Stimulated activated naive B cell treated with anti-CD40 and anti-IgM and Interleukin-4, amounts not matched to agents 10 μg/mL and 1 μg/mL and 100 μg/mL, for 72 hours (primary cell): Measurements from ENCODE around the gene GPR37L1.
A peak's percentile ranks its signal among the peaks of the same experiment; 100 is the strongest.
"Not testable (repeated sequence)": the region's sequence is repeated elsewhere in the genome, so short reads cannot be mapped to it uniquely, and the experiment has no call there.

Experiments used
- ATAC-seq, 2 donors: fragments of 150-1000 bp; cut with Tn5 transposase; replicated peaks; 2 replicates each; pipeline ENCODE4 v1.10.0; 2021; ENCODE audit warnings: moderate library complexity in 1 of 2
- DNase-seq: peaks from one replicate; pipeline ENCODE4 v3.0.0; 2021
- H3K27ac Mint-ChIP-seq: one replicate; pipeline ENCODE4 v1.8.0; 2022; ENCODE audit warnings: mild to moderate bottlenecking, mixed read lengths
- H3K27me3 Mint-ChIP-seq, 2 donors: one replicate each; pipeline ENCODE4 v1.8.0; 2022; ENCODE audit warnings: mixed read lengths in 2 of 2
- H3K36me3 Mint-ChIP-seq, 2 donors: one replicate each; pipeline ENCODE4 v1.8.0; 2022; ENCODE audit warnings: mixed read lengths in 2 of 2, mild to moderate bottlenecking in 1 of 2
- H3K4me1 Mint-ChIP-seq, 2 donors: one replicate each; pipeline ENCODE4 v1.8.0; 2022; ENCODE audit warnings: mixed read lengths in 2 of 2, mild to moderate bottlenecking in 1 of 2
- H3K4me3 Mint-ChIP-seq, 2 donors: one replicate each; pipeline ENCODE4 v1.8.0; 2022; ENCODE audit warnings: mild to moderate bottlenecking in 2 of 2, mixed read lengths in 2 of 2, moderate library complexity in 1 of 2
- H3K9me3 Mint-ChIP-seq, 2 donors: one replicate each; pipeline ENCODE4 v1.8.0; 2022; ENCODE audit warnings: mixed read lengths in 2 of 2, mild to moderate bottlenecking in 1 of 2

The GPR37L1 gene

DNA sequence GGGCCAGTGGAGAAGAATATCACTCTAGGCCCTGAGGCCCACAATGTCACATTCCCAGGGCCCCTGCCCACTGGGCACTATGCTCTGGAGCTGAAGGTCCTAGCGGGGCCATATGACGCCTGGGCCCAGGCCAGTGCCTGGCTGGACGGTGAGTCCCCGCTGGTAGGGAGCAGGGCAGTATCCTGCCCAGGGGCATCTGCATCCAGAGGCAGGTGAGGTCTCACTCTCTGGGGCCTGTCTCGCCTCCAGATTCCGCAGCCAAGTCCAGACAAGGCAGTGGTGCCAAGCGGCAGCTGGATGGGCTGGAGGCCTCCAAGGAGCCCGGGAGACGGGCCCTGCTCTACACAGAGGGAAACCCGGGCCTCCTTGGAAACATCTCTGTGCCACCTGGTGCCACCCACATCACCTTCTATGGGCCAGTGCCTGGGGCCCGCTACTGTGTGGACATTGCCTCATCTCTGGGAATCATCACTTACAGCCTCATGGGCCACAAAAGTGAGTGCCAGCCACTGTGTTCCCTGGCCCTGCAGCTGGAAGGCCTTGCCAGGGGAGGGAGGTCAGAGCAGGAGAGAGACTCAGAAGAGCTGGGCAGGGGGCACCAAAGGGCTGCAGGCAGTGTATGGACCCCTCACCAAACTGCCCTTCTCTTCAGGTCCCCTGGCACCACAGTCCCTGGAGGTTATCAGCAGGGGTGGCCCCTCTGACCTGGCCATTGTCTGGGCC is 48.7 kb downstream of the GPR37L1 start:
- no peak overlapping the region for H3K4me3 Mint-ChIP-seq
- H3K27me3 Mint-ChIP-seq = peaks cover 10 to 16% of the 10 kb centered on the region in 2 donors
- peaks cover 3 to 10% of the 10 kb centered on the region in 2 donors for H3K4me1 Mint-ChIP-seq
- DNase-seq (no peak), ATAC-seq (peak; percentile 10 to 20)
- no peaks in the 10 kb centered on the region for H3K36me3 Mint-ChIP-seq
- no peaks in the 10 kb centered on the region for H3K9me3 Mint-ChIP-seq
- no peak overlapping the region for H3K27ac Mint-ChIP-seq

DNA sequence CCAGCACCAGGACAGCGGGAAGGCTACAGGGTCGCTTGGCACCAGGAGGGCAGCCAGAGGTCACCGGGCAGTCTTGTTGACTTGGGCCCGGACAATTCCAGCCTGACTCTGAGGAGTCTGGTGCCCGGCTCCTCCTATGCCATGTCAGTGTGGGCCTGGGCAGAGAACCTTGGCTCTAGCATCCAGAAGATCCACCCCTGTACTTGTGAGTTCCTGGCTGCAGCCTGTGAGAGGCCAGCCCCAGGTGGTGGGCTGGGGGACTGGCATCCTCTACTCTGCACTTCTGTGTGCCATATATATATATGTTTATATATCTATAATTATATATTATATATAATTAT is 49.3 kb downstream of the GPR37L1 start:
- Mint-ChIP-seq H3K9me3 (no peaks in the 10 kb centered on the region), H3K27me3 (peaks cover 10 to 19% of the 10 kb centered on the region in 2 donors), H3K4me1 (peaks cover 0 to 4% of the 10 kb centered on the region in 2 donors), H3K27ac (no peak overlapping the region), H3K36me3 (no peaks in the 10 kb centered on the region), H3K4me3 (no peak overlapping the region)
- DNase-seq = no peak
- ATAC-seq = peak; percentile 61 to 62

GRCh38 chr1:202173993-202174392 is 51.3 kb downstream of the GPR37L1 start:
- Mint-ChIP-seq H3K27me3 (peaks cover 5 to 9% of the 10 kb centered on the region in 2 donors), H3K27ac (no peak overlapping the region), H3K9me3 (no peaks in the 10 kb centered on the region), H3K4me3 (no peak overlapping the region), H3K4me1 (peaks cover under 1 to 1% of the 10 kb centered on the region in 2 donors), H3K36me3 (no peaks in the 10 kb centered on the region)
- ATAC-seq (no peak), DNase-seq (no peak)

DNA sequence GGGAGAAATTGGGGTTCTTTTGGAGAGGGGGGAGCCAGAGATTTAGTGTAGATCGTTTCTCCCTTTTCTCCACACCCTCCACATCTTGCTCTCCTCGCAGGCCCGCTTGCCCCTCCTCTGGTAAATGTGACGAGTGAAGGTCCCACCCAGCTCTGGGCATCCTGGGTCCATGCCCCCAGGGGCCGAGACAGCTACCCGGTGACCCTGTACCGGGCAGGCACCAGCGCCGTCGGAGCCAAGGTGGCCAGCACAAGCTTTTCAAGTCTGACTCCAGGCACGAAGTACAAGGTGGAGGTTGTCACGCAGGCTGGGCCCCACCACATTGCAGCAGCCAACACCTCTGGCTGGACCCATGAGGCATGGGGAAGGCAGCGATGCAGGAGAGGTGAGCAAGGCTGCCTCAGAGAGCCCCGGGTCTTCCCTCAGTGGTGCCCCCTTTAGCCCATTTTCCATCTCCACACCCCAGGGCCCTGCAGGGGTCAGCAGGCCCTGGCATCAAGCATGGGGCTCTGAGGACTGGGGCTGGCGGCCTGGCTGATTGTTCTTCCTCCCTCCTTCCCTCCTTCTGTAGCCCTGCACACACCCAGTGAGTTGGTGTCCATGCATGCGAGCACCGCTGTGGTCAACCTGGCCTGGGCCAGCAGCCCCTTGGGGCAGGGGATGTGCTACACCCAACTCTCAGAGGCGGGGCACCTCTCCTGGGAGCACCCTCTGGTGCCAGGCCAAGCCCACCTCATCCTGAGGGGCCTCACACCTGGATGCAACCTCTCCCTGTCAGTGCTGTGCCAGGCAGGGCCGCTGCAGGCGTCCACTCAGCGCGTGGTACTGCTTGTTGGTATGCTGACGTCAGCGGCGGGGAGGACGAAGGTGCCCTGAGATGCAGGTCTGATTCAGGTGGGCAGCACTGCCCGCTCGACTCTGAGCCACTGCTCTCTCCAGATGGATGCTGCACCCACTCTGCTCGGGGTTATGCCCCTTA is 54.5 kb downstream of the GPR37L1 start:
- DNase-seq (no peak), ATAC-seq (no peak)
- Mint-ChIP-seq H3K36me3 (no peaks in the 10 kb centered on the region), H3K9me3 (no peaks in the 10 kb centered on the region), H3K27me3 (peaks cover 8 to 15% of the 10 kb centered on the region in 2 donors), H3K27ac (no peak overlapping the region), H3K4me3 (no peak overlapping the region), H3K4me1 (peaks cover 3 to 16% of the 10 kb centered on the region in 2 donors)

GRCh38 chr1:202179828-202180750 is 57.4 kb downstream of the GPR37L1 start:
- no peaks in the 10 kb centered on the region for H3K9me3 Mint-ChIP-seq
- no peak for DNase-seq
- H3K27me3 Mint-ChIP-seq = peaks cover 30 to 41% of the 10 kb centered on the region in 2 donors
- ATAC-seq = peak; percentile 15 to 80
- peak overlapping the region; percentile 6 to 64 for H3K4me3 Mint-ChIP-seq
- no peak overlapping the region for H3K27ac Mint-ChIP-seq
- H3K4me1 Mint-ChIP-seq = peaks cover 11 to 27% of the 10 kb centered on the region in 2 donors
- H3K36me3 Mint-ChIP-seq = no peaks in the 10 kb centered on the region

DNA sequence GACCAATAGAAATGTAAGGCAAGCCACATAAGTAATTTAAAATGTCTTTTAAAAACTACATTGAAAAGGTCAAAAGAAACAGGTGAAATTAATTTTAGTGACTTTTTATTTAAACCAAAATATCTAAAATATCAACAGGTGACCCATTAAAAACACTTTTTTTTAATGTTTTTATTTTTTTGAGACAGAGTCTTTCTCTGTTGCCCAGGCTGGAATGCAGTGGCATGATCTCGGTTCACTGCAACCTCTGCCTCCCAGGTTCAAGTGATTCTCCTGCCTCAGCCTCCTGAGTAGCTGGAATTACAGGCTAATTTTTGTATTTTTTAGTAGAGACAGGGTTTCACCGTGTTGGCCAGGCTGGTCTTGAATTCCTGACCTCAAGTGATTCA is 58.0 kb downstream of the GPR37L1 start:
- ATAC-seq, H3K4me3 Mint-ChIP-seq, H3K27ac Mint-ChIP-seq, H3K9me3 Mint-ChIP-seq, DNase-seq, H3K36me3 Mint-ChIP-seq: not testable (repeated sequence)
- peaks cover 11 to 27% of the 10 kb centered on the region in 2 donors for H3K4me1 Mint-ChIP-seq
- peaks cover 36 to 48% of the 10 kb centered on the region in 2 donors for H3K27me3 Mint-ChIP-seq

GRCh38 chr1:202181586-202181985 is 58.9 kb downstream of the GPR37L1 start:
- ATAC-seq = no peak
- DNase-seq = no peak
- Mint-ChIP-seq H3K4me1 (peaks cover 11 to 27% of the 10 kb centered on the region in 2 donors), H3K27me3 (peaks cover 39 to 56% of the 10 kb centered on the region in 2 donors), H3K36me3 (no peaks in the 10 kb centered on the region), H3K4me3 (no peak overlapping the region), H3K27ac (peak overlapping the region; percentile 0), H3K9me3 (no peaks in the 10 kb centered on the region)

GRCh38 chr1:202182040-202182877 is 59.5 kb downstream of the GPR37L1 start:
- Mint-ChIP-seq H3K27me3 (peaks cover 46 to 57% of the 10 kb centered on the region in 2 donors), H3K4me1 (peaks cover 11 to 27% of the 10 kb centered on the region in 2 donors), H3K36me3 (no peaks in the 10 kb centered on the region), H3K4me3 (no peak overlapping the region), H3K27ac (peak overlapping the region; percentile 0), H3K9me3 (no peaks in the 10 kb centered on the region)
- DNase-seq (no peak), ATAC-seq (no peak)
